HFFc6 (cell line): ENCODE measurements around the gene ZNF768. TPM values are rescaled to one million over a fixed set of nuclear protein-coding genes. Genes with fewer than 3 reads are reported as not detected.
A peak's percentile ranks its signal among the peaks of the same experiment; 100 is the strongest.

Experiments
- DNase-seq: peaks from one replicate; pipeline ENCODE4 v3.0.0-alpha.2; 2018
- H3K27ac Mint-ChIP-seq: 2 replicates; pipeline ENCODE4 v1.8.0; 2020; ENCODE audit warnings: mild to moderate bottlenecking, mixed read lengths
- H3K27me3 Mint-ChIP-seq: 2 replicates; pipeline ENCODE4 v1.8.0; 2021; ENCODE audit warnings: mild to moderate bottlenecking, moderate library complexity, mixed read lengths; ENCODE audit not compliant: insufficient read depth
- H3K36me3 Mint-ChIP-seq: 2 replicates; pipeline ENCODE4 v1.8.0; 2021; ENCODE audit warnings: low read depth, mixed read lengths
- H3K4me1 Mint-ChIP-seq: 2 replicates; pipeline ENCODE4 v1.8.0; 2020; ENCODE audit warnings: low read depth, mixed read lengths
- H3K4me3 Mint-ChIP-seq: 2 replicates; pipeline ENCODE4 v1.8.0; 2020; ENCODE audit warnings: mild to moderate bottlenecking, moderate library complexity, mixed read lengths
- H3K9me3 Mint-ChIP-seq: 2 replicates; pipeline ENCODE4 v1.8.0; 2020; ENCODE audit warnings: mild to moderate bottlenecking, mixed read lengths
- CTCF ChIP-seq: fragments of 200-600 bp; sonication (generic); IDR thresholded peaks from 2 replicates; pipeline ENCODE4 v1.5.0; 2021; ENCODE audit warnings: antibody characterized with exemption, mild to moderate bottlenecking
- total RNA-seq, 6 experiments: library from RNA; stranded (reverse); fragmentation: NEBNext Ultra II Directional; extraction: Animal tissue kit (Norgen Biotek cat#: 25700); gene quantifications; 2 replicates in 1 of 6; 3 replicates in 5 of 6; pipeline ENCODE4 v1.2.3, GENCODE V29; 2021

ZNF768 gene
- total RNA-seq, 6 experiments from 2014 or later = 19.8 to 22.8 (median 20.8) TPM

- Mint-ChIP-seq H3K4me1 (peaks cover 19% of the 10 kb centered on the region), H3K4me3 (no peak overlapping the region), H3K27ac (no peak overlapping the region), H3K36me3 (no peaks in the 10 kb centered on the region), H3K9me3 (no peaks in the 10 kb centered on the region), H3K27me3 (peaks cover 3% of the 10 kb centered on the region)
- no peak for DNase-seq
- TF ChIP-seq CTCF = no peak
These were observed 43.6 kb upstream of the ZNF768 start for GRCh38 chr16:30569746-30570635.

DNA sequence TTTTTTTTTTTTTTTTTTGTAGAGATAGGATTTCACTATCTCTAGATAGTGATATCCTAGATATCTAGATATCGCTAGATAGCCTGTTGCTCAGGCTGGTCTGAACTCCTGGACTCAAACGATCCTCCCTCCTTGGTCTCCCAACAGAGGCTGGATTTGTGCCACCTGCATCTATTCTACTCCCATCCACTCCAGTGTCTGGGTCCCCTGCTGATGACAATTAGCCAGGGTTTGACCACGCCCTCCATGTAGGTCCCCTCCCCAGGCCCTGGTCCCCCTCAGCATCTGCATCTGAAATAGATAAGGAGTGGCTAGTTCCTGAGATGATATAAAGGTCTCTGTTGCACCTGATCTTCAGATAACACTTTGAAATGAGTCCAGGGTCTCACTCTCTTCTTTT, 42.9 kb upstream of the ZNF768 start:
- Mint-ChIP-seq H3K9me3 (no peaks in the 10 kb centered on the region), H3K36me3 (no peaks in the 10 kb centered on the region), H3K4me1 (peaks cover 19% of the 10 kb centered on the region), H3K4me3 (no peak overlapping the region), H3K27ac (no peak overlapping the region), H3K27me3 (peaks cover 4% of the 10 kb centered on the region)
- TF ChIP-seq CTCF = no peak
- no peak for DNase-seq

DNA sequence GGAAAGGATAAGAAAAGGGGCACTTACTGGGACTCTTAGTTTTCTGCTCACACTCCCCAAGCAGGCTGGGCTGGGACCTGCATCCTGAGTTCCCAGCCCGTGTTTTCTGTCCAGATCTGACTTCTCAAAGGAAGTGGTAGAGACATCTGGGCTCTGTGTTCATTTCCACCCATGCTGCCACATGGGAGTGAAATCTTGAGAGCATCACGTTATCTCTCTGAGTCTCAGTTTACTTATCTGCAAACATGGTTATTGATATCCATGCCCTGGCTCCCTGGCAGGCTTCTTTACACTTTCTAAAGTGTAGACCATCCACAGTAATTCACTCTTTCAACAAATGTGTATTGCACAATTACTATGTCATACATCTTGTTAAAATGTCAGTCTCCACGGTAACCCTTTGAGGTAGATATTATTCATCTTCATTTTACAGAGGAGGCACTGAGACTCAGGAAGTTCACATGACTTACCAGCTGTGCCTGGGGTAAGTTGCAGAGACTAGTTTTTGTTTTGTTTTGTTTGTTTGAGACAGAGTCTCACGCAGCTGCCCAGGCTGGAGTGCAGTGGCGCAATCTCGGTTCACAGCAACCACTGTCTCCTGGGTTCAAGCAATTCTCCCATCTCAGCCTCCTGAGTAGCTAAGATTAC, 41.7 kb upstream of the ZNF768 start:
- H3K27ac Mint-ChIP-seq = peak overlapping the region; percentile 64
- peak; percentile 70 for DNase-seq
- H3K4me1 Mint-ChIP-seq = peaks cover 15% of the 10 kb centered on the region
- no peaks in the 10 kb centered on the region for H3K36me3 Mint-ChIP-seq
- peaks cover 4% of the 10 kb centered on the region for H3K27me3 Mint-ChIP-seq
- no peaks in the 10 kb centered on the region for H3K9me3 Mint-ChIP-seq
- H3K4me3 Mint-ChIP-seq = no peak overlapping the region
- no peak for TF ChIP-seq CTCF

DNA sequence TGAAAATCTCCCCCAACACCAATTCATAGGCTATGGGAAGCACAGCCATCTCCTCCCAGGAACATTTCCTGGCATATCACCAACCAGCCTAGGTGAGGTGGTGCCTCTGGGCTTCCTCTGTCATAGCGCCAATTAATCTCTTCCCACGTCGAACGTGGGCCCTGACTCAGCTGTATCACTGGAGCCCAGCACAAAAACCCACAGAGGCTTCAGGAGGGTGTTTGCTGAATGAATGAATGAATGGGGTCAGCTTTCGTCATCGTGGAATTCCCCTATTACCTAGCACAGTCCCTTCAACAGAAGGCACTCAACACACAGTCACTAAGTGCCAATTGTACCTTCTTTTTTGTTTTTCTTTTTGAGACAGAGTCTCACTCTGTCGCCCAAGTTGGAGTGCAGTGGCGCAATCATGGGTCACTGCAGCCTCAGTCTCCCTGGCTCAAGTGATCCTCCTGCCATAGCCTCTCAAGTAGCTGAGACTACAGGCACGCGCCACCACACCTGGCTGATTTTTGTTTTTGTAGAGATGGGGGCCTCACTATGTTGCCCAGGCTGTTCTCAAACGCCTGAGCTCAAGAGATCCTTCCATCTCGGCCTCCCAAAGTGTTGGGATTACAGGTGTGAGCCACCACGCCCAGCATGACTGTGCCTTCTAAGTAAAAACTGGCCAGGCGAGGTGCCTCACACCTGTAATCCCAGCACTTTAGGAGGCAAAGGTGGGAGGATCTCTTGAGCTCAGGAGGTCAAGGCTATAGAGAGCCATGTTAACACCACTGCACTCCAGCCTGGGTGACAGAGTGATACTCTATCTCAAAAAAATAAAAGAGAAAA, 41.0 kb upstream of the ZNF768 start:
- H3K4me3 Mint-ChIP-seq = no peak overlapping the region
- H3K27me3 Mint-ChIP-seq = peaks cover 4% of the 10 kb centered on the region

More for the DNA sequence above, 41.0 kb upstream of the ZNF768 start:
- peaks cover 11% of the 10 kb centered on the region for H3K4me1 Mint-ChIP-seq
- peak overlapping the region; percentile 64; the same call in 1 of the 2 replicates for H3K27ac Mint-ChIP-seq
- no peaks in the 10 kb centered on the region for H3K36me3 Mint-ChIP-seq
- no peak for TF ChIP-seq CTCF
- no peak for DNase-seq
- no peaks in the 10 kb centered on the region for H3K9me3 Mint-ChIP-seq
